GM19463 (cell line): ENCODE measurements around the gene CIB4.

Experiments
- ATAC-seq: cut with Tn5 transposase; IDR thresholded peaks from one replicate; pipeline ENCODE4 v1.9.1; 2021; ENCODE audit warnings: mild to moderate bottlenecking, moderate library complexity; ENCODE audit not compliant: unreplicated experiment

Gene CIB4

DNA sequence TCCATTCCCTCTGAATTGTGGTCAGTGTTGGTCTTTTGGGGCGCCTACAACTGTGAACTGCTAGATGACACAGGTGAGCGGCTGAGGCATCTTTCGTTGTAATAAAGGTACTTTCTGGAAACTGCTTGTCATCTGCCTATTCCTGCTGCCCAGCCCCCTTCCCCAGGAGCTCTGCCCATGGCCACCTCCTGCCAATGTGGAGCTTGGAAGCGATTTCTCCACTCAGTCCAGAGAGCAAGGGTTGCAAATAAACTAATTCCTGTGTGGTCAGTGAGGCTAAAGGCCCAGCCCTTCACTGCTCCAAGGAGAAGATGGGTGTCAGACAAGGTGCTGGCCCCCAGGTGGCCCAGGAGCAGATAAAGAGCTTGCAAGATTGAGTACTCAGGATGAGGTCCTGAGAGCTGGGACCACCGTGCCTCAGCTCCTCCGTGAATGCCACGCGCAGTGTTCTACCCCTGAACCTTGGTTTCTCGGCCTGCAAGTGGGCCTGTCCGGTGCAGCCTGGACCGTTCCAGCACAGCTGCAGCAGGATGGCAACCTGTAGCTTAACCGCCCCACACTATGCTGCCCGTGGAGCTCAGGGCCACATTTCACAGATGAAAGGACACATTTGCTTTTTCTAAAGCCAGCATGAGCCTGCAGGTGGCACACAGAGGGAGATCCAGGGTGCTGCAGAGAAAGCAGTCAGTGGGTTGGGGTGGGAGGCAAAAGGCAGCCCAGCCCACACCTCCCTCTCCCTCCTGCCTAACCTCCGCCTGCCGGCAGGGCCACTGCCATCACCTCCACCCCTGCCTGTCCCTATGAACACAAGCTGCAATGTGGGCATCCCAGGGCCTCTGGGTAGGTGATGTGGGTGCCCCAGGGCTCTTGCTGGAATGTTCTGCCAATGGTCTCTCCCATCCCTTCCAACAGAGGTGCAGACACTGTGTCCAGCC, 84.6 kb downstream of the CIB4 start:
- ATAC-seq = no peak

DNA sequence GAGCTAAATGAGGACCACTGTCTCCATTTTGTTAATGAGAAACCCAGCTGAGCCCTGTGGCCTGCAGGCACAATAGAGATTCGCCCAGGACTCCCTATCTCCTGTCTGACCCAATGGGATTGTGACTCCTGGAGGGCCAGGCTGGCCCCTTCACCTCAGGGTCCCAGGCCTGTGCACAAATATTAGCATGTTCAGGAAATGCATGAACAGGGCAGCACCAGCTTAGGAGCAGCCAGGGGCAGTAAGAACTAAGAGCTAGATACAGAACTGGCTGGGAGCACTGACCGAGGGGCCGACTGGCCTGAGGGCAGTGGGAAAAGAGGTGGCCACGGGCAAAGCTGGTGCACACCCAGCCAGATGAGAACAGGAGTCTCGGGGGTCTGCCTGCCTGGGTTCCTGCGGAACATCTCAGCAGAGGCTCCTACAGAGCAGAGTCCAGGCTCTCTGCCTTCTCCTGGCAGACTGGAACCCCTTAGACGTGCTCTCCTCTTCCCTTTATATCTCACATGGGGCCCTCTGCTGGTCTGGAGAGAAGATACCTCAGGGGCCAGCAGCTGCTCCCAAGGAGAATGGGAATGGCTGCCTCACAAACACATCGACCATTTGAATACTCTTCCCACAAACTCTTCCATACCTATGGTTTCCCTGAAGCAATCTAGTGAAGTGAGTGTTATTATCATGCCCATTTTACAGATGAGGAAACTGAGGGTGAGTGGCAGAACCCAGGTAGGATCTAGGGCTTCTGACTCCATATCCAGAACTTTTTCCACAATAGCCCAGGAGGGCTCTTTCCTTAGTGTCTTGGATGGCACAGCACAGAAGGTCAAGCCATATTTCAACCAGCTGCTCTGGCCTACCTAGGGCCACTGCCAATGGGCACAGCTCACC, 85.7 kb downstream of the CIB4 start:
- ATAC-seq = no peak

DNA sequence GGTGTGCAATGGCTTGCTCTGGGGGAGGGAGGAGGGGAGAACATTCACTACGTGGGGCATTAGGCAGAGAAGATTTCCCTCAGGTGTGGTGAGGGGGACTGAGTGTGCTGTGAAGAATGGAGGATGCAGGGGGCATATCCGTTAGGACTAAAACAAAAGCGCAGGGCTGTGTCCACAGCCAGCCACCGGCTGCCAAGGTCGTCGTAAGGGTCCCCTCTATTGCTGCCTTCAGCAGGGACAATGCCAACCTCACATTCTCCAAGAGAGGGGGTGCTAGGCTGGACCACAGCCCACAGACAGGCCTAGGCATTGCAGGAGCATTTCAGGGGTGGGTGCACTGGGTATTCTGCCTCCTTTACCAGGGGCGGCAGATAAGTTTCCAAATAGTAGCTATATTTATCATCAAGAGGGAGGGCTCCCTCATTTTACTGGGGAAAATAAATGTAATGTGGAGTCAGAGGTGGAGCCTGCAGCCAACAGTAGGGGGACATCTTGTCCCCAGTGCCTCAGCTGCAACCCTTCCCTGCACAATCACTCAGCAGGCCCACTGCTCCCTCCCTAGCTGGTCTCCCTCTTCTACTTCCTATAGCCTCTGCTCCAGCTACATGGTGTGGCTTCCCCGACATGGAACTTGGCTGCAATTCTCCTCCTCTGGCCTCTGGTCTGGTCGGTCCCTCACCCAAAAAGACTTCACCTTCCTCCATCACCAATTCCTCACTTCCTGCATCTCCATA, 88.4 kb downstream of the CIB4 start:
- no peak for ATAC-seq

DNA sequence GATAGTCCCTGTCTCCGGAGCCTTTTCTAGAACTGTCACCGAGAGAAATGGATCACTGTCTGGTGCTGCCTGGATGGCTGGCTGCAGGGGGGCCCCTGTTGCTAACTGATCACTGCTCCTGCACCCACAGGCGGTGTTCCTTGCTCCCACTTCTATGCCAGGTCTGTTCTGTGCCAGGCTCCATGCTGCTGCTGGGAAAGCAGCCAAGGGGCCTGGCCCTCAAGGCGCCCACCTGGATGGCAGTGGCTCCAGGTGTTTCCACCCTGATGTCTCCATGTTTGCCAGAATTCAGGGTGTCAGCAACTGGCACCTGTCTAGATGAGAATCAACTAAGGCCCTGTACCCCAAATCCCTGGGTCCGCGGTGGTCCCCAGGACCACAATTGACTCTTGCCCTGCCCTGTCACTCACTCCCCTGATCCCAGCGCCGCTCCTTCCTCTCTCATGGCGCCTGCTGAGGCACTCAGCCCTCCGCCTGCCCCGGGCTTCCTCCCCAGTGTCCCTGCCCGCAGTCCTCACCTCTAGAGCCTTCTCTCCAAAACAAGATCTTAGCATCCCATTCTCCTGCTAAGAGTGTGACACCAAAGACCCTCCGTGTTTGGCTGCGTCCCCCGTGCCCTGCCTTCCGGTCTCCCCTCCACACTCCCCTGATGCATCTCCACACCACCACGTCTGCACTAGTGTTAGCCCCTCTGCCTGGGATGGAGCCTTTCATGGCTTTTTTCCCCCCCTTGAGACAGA, 90.7 kb downstream of the CIB4 start:
- ATAC-seq = no peak

DNA sequence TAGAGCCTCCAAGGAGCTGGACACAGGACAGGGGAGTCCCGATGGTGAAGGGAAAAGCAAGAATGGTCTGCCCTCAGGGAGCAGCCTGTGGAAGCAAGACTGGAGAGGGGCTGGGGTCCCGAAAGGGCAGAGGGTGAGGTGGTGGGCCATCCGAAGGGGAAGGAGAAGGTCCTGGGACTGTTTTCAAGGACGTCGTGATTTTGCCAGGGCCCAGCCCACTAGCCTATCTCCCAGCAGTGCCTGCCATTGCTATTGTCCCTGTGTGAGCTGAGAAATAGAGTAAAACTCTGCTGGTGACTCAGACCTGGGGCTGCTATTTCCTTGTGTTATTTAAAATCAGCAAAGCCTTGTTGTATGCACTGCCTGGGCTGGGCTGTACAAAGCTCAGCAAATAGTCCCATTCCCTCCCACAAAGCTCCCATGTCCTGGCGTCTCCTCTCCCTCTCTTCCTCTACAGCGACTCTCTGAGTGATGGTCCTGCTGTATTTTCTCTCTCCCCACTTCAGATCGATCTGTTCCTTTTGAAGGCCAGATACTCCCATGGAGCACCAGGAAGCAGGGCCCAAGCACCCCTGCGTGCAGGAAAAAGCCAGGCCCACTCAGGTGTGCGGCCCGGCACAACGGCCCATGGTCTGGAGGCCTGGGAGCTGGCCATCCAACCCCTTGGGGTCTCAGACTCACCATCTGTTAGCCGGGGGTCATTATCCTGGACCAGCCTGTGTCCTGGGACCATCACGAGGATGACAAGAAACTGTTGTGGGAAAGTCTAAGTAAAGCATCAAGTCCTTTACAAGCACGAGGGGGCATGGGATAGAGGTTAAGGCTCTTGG, 98.3 kb downstream of the CIB4 start:
- ATAC-seq = no peak

DNA sequence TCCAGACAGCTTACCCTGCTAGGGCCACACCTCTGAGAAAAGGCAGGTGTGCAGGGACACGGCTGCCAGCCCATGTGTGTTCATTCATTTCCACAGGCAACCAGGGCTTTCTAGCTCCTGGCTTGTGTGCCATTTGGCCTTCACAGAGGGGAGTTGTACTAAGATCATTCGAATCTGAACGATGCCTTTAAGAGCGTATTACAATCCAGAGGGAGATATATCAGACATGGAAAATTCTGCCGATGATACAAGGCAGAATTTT, 99.0 kb downstream of the CIB4 start:
- ATAC-seq = no peak

DNA sequence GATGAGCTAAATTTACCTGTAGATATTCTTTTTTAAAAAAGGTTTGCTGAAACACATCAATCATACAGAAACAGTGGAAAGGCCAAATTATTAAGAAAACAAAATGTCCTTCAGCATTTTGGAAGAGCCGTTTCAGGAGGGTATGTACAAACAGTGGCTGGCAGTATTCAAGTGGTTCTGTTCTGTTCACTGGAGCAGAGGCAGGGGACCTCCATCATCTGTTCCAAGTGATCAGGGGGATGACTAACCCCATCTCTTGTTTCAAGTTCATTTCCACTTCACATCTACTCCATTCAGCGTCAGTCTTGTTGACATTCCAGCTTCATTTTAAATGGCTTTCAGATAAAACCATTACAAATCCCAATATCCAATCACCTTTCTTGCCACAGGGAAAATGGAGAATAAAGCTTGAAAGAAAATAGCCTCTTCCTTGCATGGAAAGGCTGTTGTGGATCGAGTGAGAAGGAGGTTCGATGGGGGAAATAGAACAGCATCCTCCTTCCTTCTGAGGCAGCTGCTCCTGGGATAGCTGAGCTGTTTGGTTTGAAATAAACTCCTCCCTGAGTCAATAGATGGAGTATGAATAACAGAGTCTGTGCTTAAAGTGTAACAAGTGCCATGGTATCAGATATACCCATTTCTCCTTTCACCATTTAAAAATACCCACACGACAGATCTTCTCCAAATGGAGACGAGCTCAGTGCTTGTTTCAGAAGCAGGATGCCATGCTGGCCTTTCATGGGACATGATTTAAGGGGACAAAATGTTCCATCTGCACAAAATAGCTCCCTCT, 99.6 kb downstream of the CIB4 start:
- ATAC-seq = no peak

DNA sequence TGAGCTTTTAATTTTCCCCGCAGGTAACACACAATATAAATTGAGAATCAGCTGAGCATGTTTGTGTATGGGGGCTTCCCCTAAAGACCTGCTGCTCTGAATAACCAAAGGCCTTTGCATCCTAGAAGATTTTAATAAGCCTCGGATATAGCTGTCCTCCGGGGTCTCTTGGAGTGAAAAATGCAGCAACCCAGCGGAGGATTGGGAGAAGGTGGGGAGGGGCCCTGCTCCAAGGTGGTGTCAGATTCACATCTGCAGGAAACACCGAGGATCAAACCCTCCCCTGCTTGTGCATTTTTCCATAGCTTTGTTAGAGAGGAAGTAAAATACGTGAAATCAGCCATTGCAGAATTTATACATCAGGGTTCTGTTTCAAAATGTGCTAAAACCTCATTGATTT, 100.2 kb downstream of the CIB4 start:
- no peak for ATAC-seq

DNA sequence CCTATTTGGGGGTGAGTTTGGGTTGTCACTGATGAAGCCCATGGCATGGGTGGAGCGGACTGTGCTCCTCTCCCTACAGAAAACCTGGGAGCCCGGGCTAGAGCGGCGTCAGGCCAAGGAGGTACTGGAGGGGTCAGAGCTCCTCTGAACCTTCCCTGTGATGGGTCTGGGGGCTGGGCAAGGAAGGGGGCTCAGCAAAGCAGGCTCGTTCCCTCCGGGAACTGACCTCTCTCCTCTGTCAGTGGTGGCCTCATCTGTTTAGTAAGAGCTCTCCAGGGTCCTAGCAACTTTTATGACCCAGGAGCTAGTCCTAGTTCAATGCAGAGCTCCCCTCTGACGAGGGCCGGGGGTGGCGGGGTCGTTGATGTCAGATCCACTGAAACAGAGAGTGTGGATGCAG, 100.9 kb downstream of the CIB4 start:
- no peak for ATAC-seq

DNA sequence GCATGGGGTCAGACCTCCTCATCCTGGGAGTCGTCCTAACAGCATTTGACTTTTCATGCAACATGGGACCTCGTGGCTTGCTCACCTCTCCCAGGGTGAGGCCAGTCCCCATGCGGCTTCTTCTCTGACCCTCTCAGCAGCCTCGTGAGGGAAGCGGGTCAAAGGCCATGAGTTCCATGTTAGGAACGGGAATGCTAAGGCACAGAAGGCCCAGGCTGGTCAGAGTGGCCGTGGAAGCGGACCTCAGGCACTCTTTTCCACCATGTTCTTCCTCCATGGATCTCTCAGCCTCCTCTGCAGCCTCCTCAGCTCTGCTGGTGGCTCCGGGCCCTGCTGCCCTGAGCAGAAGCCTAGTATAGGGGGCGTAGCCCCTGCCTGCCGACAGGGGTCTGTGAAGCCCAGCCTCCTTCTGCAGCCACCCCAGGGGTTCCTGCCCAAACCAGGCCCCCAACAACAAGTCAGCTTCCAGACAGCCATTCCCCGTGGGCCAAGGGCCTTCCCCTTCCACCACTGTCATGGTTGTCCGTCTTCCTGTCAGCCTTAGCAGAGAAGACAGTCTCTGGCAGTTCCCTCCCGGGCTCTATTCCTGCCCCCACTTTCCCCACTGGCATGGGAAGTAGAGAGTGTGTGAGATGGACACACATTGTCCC, 103.2 kb downstream of the CIB4 start:
- no peak for ATAC-seq

DNA sequence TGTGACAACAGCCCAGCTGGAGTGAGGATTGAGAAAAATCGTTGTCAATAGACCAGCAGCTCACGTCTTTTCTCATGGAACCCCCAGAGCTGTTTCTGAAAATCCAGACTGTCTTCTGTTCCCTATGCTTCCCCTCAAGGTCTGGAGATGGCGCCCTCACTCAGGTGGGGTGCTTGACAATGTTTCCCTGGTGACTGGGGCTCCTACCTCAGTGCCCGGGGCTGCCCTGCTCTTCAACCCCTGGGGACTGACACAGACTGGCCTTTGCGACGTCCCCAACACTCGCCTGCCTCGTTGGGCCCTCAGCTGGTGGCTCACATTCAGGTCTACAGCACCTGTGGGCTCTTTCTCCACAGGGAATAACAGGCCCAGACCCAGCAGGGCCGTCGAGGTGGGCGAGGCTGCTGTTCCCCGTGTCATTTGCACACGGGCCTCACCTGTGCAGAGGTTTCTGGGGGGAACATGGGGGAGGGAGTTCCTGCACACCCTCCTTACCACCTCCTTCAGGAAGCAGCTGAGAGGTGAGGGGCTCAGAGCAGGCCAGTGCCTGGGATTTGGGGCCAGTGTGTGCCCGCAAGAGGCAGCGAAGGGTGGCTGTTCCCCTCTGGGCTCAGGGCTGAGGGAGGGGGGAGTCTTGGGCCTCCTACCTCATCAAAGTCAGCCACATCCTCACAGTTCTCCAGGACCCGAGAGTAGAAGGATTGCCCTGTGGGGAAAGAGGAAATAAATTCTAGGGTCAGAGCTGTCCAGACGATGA, 103.9 kb downstream of the CIB4 start:
- ATAC-seq = no peak

DNA sequence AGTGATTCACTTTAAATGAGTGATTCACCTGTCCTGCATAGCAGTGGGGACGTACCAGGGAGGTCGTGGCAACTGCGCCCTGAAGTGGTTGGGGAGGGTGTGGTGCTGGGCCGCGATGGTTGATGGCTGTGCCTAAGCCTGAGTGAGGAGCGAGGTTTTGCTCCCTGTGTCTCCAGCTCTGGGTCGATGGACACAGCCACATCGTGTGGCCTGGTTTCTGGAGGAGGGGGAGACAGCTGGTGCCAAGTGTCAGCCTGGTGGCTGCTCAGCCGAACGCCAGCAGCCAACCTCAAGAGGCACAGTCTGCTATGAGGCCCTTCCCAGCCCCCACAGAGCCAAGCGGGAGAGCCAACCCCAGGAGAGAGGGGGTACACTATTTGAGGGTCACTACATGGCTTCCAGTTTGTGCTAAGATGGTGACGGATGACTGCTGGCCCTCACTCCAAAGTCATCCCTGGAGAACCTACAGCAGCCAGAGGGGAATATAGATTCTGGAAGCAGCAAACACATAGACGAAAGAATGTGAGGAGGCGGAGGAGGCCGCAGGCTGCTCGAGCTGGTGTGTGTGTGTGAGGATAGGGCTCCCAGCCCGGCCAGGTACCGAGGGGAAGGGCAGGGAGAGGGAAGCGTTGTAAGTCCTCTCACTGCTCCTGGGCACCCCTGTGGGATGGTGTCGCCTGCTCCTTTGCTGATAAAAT, 104.6 kb downstream of the CIB4 start:
- ATAC-seq = no peak

DNA sequence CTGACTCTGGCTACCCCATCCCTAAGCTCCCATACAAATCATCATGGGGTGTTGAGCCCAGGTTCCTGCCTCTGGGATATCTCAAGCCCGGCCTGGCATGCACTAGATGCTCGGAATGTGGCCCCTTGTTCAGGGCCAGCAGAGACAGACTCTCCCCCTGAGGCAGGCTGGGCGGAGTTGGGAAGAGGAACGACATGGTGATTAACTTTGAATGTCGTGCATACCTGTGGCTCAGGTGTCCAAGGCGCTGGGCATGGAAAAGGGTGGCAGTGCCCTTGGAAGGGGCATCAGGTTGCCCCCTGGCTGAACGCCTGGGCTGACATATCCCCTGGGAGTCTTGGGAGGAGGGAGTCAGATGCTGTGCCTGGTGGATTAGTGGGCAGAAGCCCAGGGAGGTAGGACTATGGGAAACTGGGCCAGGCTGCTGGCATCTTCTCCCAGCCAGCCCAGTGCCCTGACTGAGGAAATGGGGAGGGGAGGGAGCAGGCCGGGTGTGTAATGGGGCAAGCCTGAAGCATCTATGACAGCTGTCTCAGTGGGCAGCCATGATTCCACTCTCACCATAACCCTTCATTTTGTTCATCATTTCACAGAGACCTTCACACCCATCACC, 105.4 kb downstream of the CIB4 start:
- ATAC-seq = no peak

DNA sequence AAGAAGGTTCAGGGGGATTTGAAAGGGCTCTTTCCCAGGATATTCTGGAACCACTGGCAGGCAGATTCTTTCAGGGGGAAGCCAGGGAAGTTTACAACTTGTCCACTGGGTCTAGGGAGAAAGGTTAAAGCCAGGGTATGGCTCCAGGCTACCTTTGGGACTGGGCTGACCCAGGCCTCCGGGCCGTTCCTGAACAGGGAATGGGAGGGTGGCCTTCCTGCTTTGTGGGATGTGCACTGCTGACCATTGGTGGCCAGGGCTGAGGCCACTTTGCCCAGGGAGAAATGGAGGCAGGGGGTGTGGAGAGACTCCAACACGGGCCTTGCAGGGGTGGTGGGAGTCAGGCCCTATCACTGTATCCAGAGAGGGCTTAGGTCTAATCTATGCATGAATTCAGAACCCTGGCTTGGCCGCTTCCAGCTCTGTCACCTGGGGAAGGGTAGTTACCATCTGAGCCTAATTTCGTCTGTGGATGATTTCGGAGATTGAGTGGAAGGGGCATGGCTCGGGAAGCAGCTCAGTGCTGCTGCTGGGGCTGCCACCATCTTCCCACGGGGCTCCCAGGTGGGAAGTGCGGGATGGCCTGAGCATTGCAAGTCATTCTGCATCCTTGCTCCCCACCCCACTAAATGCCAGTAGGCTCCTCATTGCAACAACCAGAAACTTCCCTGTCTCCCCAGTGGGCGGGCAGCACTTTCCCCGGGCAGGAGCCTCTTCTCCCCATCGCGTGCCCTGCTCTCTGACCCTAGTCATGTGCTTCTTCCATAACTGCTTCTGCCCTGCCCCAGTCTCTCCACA, 106.1 kb downstream of the CIB4 start:
- no peak for ATAC-seq

DNA sequence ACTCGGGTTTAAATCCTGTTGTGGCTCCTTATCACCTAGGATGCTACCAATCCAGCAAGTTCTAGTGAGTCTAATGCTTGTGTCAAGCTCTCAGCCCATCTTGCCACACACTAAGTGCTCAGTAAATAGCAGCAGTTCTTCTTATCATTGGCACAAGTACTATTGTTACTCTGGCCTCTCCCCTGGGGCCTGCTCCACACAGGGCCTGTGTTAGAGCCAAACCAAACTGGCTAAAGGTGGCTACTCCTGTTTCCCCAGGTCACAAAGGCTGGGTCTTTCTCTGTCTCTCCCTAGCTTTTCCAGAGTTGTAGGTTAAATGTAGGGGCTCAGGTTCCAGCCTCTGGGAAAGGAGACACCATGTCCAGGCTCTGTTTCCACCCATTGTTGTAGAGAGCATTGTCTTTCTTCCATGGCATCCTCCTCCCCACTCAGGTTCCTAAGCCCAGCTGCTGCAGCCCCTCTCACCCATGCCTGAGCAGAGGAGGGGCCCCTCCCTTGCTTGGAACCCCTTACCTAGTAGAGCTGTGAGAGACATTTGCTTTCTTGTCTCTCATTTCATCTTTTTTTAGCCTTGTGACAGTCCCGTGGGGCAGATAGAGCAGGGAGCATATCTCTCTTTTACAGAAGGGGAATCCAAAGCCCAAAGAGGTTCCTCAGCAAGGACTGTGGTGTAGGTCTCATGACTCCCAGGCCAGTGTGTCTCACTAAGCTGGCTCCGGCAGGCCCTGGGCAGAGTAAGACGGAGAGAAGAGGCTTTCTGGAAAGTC, 106.9 kb downstream of the CIB4 start:
- ATAC-seq = no peak
